HepG2 (cell line): ENCODE data around the gene NCOA3. TPM values are rescaled to one million over a fixed set of nuclear protein-coding genes. Genes with fewer than 3 reads are reported as not detected.

Experiments
- GABPB1 ChIP-seq: IDR thresholded peaks from 2 replicates; pipeline ENCODE4 v1.6.1; 2016; ENCODE audit warnings: mild to moderate bottlenecking, missing genetic modification reagents, moderate library complexity, missing compliant biosample characterization
- HNRNPLL ChIP-seq: fragments of 200-400 bp; formaldehyde crosslinking; IDR thresholded peaks from 2 replicates; pipeline ENCODE4 v1.6.1; 2017; ENCODE audit warnings: mild to moderate bottlenecking, low read depth, low read length; ENCODE audit not compliant: poor library complexity, severe bottlenecking
- HNRNPUL1 ChIP-seq: fragments of 200-400 bp; formaldehyde crosslinking; IDR thresholded peaks from 2 replicates; pipeline ENCODE4 v1.6.1; 2017; ENCODE audit warnings: low read depth, mild to moderate bottlenecking, low read length, moderate library complexity
- JARID2 ChIP-seq: sonication (generic); formaldehyde crosslinking; IDR thresholded peaks from 2 replicates; pipeline ENCODE4 v1.8.1; 2023; ENCODE audit warnings: missing genetic modification reagents, inconsistent platforms; ENCODE audit not compliant: insufficient replicate concordance
- MAF1 ChIP-seq: sonication (generic); formaldehyde crosslinking; IDR thresholded peaks from 2 replicates; pipeline ENCODE4 v1.5.0; 2020; ENCODE audit warnings: missing genetic modification reagents, borderline replicate concordance
- MAX ChIP-seq: IDR thresholded peaks from 2 replicates; pipeline ENCODE4 v1.6.1; 2012; ENCODE audit warnings: inconsistent platforms
- MIXL1 ChIP-seq: IDR thresholded peaks from 2 replicates; pipeline ENCODE4 v1.6.1; 2016
- NFYC ChIP-seq: IDR thresholded peaks from 2 replicates; pipeline ENCODE4 v1.6.1; 2016; ENCODE audit warnings: missing genetic modification reagents, missing compliant biosample characterization
- NR3C1 ChIP-seq: sonication (generic); formaldehyde crosslinking; IDR thresholded peaks from 2 replicates; pipeline ENCODE4 v1.4.0; 2020; ENCODE audit warnings: missing genetic modification reagents
- PAX8 ChIP-seq: sonication (generic); formaldehyde crosslinking; IDR thresholded peaks from 2 replicates; pipeline ENCODE4 v1.8.0; 2022; ENCODE audit warnings: mild to moderate bottlenecking, missing genetic modification reagents, borderline replicate concordance
- RARA ChIP-seq: IDR thresholded peaks from 2 replicates; pipeline ENCODE4 v1.6.1; 2016; ENCODE audit warnings: missing genetic modification reagents, missing compliant biosample characterization
- SNAI1 ChIP-seq: sonication (generic); formaldehyde crosslinking; IDR thresholded peaks from 2 replicates; pipeline ENCODE4 v1.5.0; 2020; ENCODE audit warnings: mild to moderate bottlenecking, missing genetic modification reagents, borderline replicate concordance
- SNRNP70 ChIP-seq: fragments of 200-400 bp; formaldehyde crosslinking; IDR thresholded peaks from 2 replicates; pipeline ENCODE4 v1.6.1; 2017; ENCODE audit warnings: mild to moderate bottlenecking, low read depth, low read length, moderate library complexity
- YEATS2 ChIP-seq: sonication (generic); formaldehyde crosslinking; IDR thresholded peaks from 2 replicates; pipeline ENCODE4 v1.4.0; 2020; ENCODE audit warnings: missing genetic modification reagents, borderline replicate concordance
- YY1 ChIP-seq: IDR thresholded peaks from 2 replicates; pipeline ENCODE4 v1.6.1; 2011; ENCODE audit warnings: low read length, low read depth, moderate library complexity, mild to moderate bottlenecking; ENCODE audit not compliant: insufficient read depth, insufficient replicate concordance
- ZBTB2 ChIP-seq: sonication (generic); formaldehyde crosslinking; IDR thresholded peaks from 2 replicates; pipeline ENCODE4 v1.8.0; 2022; ENCODE audit warnings: low read depth, missing genetic modification reagents
- ZBTB7B ChIP-seq: sonication (generic); formaldehyde crosslinking; IDR thresholded peaks from 2 replicates; pipeline ENCODE4 v1.4.0; 2020; ENCODE audit warnings: missing genetic modification reagents
- ZFP90 ChIP-seq: sonication (generic); formaldehyde crosslinking; IDR thresholded peaks from 2 replicates; pipeline ENCODE4 v1.8.0; 2022; ENCODE audit warnings: missing genetic modification reagents, mild to moderate bottlenecking, inconsistent platforms, borderline replicate concordance
- ZNF281 ChIP-seq: sonication (generic); formaldehyde crosslinking; IDR thresholded peaks from 2 replicates; pipeline ENCODE4 v1.4.0; 2020; ENCODE audit warnings: missing genetic modification reagents, borderline replicate concordance
- ZNF503 ChIP-seq: sonication (generic); formaldehyde crosslinking; IDR thresholded peaks from 2 replicates; pipeline ENCODE4 v1.4.0; 2020; ENCODE audit warnings: missing genetic modification reagents
- ZNF678 ChIP-seq: sonication (generic); formaldehyde crosslinking; IDR thresholded peaks from 2 replicates; pipeline ENCODE4 v1.4.0; 2020; ENCODE audit warnings: mild to moderate bottlenecking, missing genetic modification reagents
- ZNF780A ChIP-seq: sonication (generic); formaldehyde crosslinking; IDR thresholded peaks from 2 replicates; pipeline ENCODE4 v1.8.0; 2022; ENCODE audit warnings: mild to moderate bottlenecking, missing genetic modification reagents, moderate library complexity
- polyA plus RNA-seq, 8 experiments: library from polyadenylated mRNA; depleted of rRNA in 3 of 8; stranded (reverse) in 7 of 8; unstranded in 1 of 8; fragments of >200 nt; fragmentation: Illumina TruSeq in 4 of 8; extraction: Trizol in 4 of 8; gene quantifications; 2 replicates each; pipeline versions ENCODE4 v1.2.1 to v1.2.3, GENCODE V29; 2011 to 2016; ENCODE audit warnings: low read depth in 4 of 8, missing spikeins in 1 of 8, mixed read lengths in 1 of 8; ENCODE audit not compliant: insufficient read depth in 1 of 8
- total RNA-seq, 5 experiments: library from RNA; depleted of rRNA; stranded (reverse); fragments of >200 nt; fragmentation: Illumina TruSeq; extraction: Trizol; gene quantifications; 2 replicates each; pipeline ENCODE4 v1.2.3, GENCODE V29; 2016; ENCODE audit warnings: low read depth in 1 of 5

Gene NCOA3
- total and polyA plus RNA-seq, 2 of the 13 experiments (the other 11 are each of a cell fraction or from before 2014, with no cell fraction given): 35.0 to 56.8 TPM

GRCh38 chr20:47455133-47456040 is 46.3 kb upstream of the NCOA3 start (continued):
- TF ChIP-seq ZNF281 (peak; percentile 83; the same call in 1 of the 2 replicates), YEATS2 (CRISPR knock-in tag) (peak; percentile 54; the same call in 1 of the 2 replicates), YY1 (no peak), SNAI1 (CRISPR knock-in tag) (peak; percentile 98), PAX8 (CRISPR knock-in tag) (peak; percentile 92), HNRNPLL (no peak), MAX (peak; percentile 77), ZFP90 (CRISPR knock-in tag) (peak; percentile 91), HNRNPUL1 (0 out of 2 replicates have a peak, but pooled peaks have one; percentile 17), ZBTB7B (CRISPR knock-in tag) (peak; percentile 89), ZNF780A (CRISPR knock-in tag) (no peak), MAF1 (CRISPR knock-in tag) (no peak; the same call in 1 of the 2 replicates), RARA (peak; percentile 93), GABPB1 (CRISPR knock-in tag) (no peak; the same call in 1 of the 2 replicates), ZNF678 (peak; percentile 84; the same call in 1 of the 2 replicates), MIXL1 (CRISPR knock-in tag) (peak; percentile 100), NFYC (CRISPR knock-in tag) (no peak; the same call in 1 of the 2 replicates), ZBTB2 (CRISPR knock-in tag) (no peak), SNRNP70 (no peak), ZNF503 (CRISPR knock-in tag) (peak; percentile 100), JARID2 (no peak), NR3C1 (CRISPR knock-in tag) (no peak)
